B cell (primary cell): ENCODE results near the gene BTRC. TPM values are rescaled to one million over a fixed set of nuclear protein-coding genes. Genes with fewer than 3 reads are reported as not detected.

Source experiments
- ATAC-seq: fragments of 200-7000 bp; cut with Tn5 transposase; one replicate; pipeline ENCODE4 v1.10.0; 2021; ENCODE audit warnings: low read depth, mild to moderate bottlenecking, moderate number of reproducible peaks, moderate library complexity
- CTCF ChIA-PET: fragments of 350-600 bp; sonication (Branson Sonifier 250); formaldehyde crosslinking; loops from one replicate; lab custom pipeline; 2021; ENCODE audit warnings: antibody characterized with exemption, inconsistent platforms; lab: Charles Lee
- POLR2A ChIA-PET: fragments of 350-600 bp; sonication (Branson Sonifier 250); formaldehyde crosslinking; loops from one replicate; lab custom pipeline; 2021; ENCODE audit warnings: antibody characterized with exemption; lab: Charles Lee
- DNase-seq: peaks from one replicate; pipeline ENCODE4 v3.0.0; 2013
- H2AFZ ChIP-seq: 2 replicates; pipeline ENCODE4 v1.6.1; 2012; ENCODE audit warnings: mild to moderate bottlenecking, low read depth, low read length; ENCODE audit not compliant: insufficient read depth, poor library complexity, severe bottlenecking
- H3K27ac ChIP-seq, 2 donors: 1 replicate in 1 of 2; 2 replicates in 1 of 2; pipeline ENCODE4 v1.5.1; 2012 to 2013; ENCODE audit warnings: low read length in 2 of 2, mild to moderate bottlenecking in 2 of 2, moderate library complexity in 1 of 2
- H3K27me3 ChIP-seq, 4 experiments: fragments of 200-600 bp in 1 of 4; sonication (generic) in 1 of 4; replicated peaks in 1 of 4; 1 replicate in 2 of 4; 2 replicates in 2 of 4; pipeline versions ENCODE4 v1.6.1 to v1.7.0; 2013 to 2016; ENCODE audit warnings: low read length in 3 of 4, mild to moderate bottlenecking in 2 of 4, mixed read lengths in 1 of 4, moderate library complexity in 1 of 4; ENCODE audit not compliant: insufficient read depth in 4 of 4, control insufficient read depth in 3 of 4; ENCODE audit errors: control extremely low read depth in 1 of 4
- H3K36me3 ChIP-seq, 2 experiments: replicated peaks in 1 of 2; 1 replicate in 1 of 2; 2 replicates in 1 of 2; pipeline versions ENCODE4 v1.6.1 to v1.7.1; 2013; ENCODE audit warnings: low read length in 1 of 2; ENCODE audit not compliant: insufficient read depth in 2 of 2, control insufficient read depth in 1 of 2; ENCODE audit errors: control extremely low read depth in 1 of 2, extremely low read depth in 1 of 2
- H3K4me1 ChIP-seq, 2 donors: fragments of 200-600 bp in 1 of 2; sonication (generic) in 1 of 2; 1 replicate in 1 of 2; 2 replicates in 1 of 2; pipeline versions ENCODE4 v1.5.1 to v1.6.1; 2013 to 2017; ENCODE audit warnings: low read length in 2 of 2; ENCODE audit not compliant: control insufficient read depth in 2 of 2, insufficient read depth in 2 of 2
- H3K4me2 ChIP-seq: replicated peaks from 2 replicates; pipeline ENCODE3; 2012; ENCODE audit warnings: mild to moderate bottlenecking, low read depth, low read length; ENCODE audit not compliant: poor library complexity, severe bottlenecking
- H3K4me3 ChIP-seq, 5 experiments: fragments of 200-600 bp in 1 of 5; sonication (generic) in 1 of 5; 1 replicate in 3 of 5; 2 replicates in 2 of 5; pipeline versions ENCODE4 v1.5.1 to v1.7.0; 2011 to 2016; ENCODE audit warnings: low read length in 4 of 5, mild to moderate bottlenecking in 4 of 5, low read depth in 2 of 5, control low read depth in 1 of 5, moderate library complexity in 1 of 5; ENCODE audit not compliant: insufficient read depth in 1 of 5; ENCODE audit errors: control extremely low read depth in 1 of 5, extremely low read depth in 1 of 5
- H3K79me2 ChIP-seq: fragments of 200-600 bp; sonication (generic); one replicate; pipeline ENCODE4 v1.6.0; 2016; ENCODE audit warnings: low read length; ENCODE audit not compliant: control insufficient read depth, insufficient read depth
- H3K9ac ChIP-seq: fragments of 200-600 bp; sonication (generic); 2 replicates; pipeline ENCODE4 v1.6.1; 2017; ENCODE audit warnings: mild to moderate bottlenecking, low read length, moderate library complexity
- H3K9me3 ChIP-seq, 3 donors: one replicate each; pipeline versions ENCODE4 v1.6.1 to v1.7.1; 2013; ENCODE audit warnings: low read length in 2 of 3; ENCODE audit not compliant: control insufficient read depth in 2 of 3, insufficient read depth in 1 of 3; ENCODE audit errors: control extremely low read depth in 1 of 3
- H4K20me1 ChIP-seq: 2 replicates; pipeline ENCODE4 v1.6.0; 2012; ENCODE audit warnings: mild to moderate bottlenecking, low read length; ENCODE audit not compliant: insufficient read depth, control insufficient read depth, poor library complexity, severe bottlenecking
- H3K27ac Mint-ChIP-seq: one replicate; pipeline ENCODE4 v1.8.0; 2021; ENCODE audit warnings: mixed read lengths
- H3K27me3 Mint-ChIP-seq: one replicate; pipeline ENCODE4 v1.8.0; 2021; ENCODE audit warnings: mixed read lengths
- H3K4me1 Mint-ChIP-seq: one replicate; pipeline ENCODE4 v1.8.0; 2021; ENCODE audit warnings: mixed read lengths
- H3K4me3 Mint-ChIP-seq: one replicate; pipeline ENCODE4 v1.8.0; 2021; ENCODE audit warnings: mixed read lengths
- H3K9me3 Mint-ChIP-seq: one replicate; pipeline ENCODE4 v1.8.0; 2022; ENCODE audit warnings: mixed read lengths; ENCODE audit not compliant: insufficient read depth
- CTCF ChIP-seq: fragments of 200-600 bp; IDR thresholded peaks from one replicate; pipeline ENCODE4 v1.8.0; 2022; ENCODE audit warnings: antibody characterized with exemption, mild to moderate bottlenecking
- EZH2 ChIP-seq: IDR thresholded peaks from 2 replicates; pipeline ENCODE4 v1.6.1; 2012; ENCODE audit warnings: borderline replicate concordance, low read depth, mild to moderate bottlenecking, moderate library complexity, low read length; ENCODE audit not compliant: insufficient read depth, poor library complexity, severe bottlenecking
- WGBS: methylation state at CpG from one replicate; pipeline ENCODE4 v1.1.5; 2013; ENCODE audit warnings: missing lambda C conversion rate; ENCODE audit not compliant: insufficient coverage; 5-methylcytosine and 5-hydroxymethylcytosine counted together
- intact Hi-C: fragments of 100-400 bp; cut with micrococcal nuclease; formaldehyde crosslinking; loops from one replicate; pipeline ENCODE4 v1.10.0; 2022
- polyA plus RNA-seq: library from polyadenylated mRNA; depleted of rRNA; stranded (reverse); fragments of >200 nt; gene quantifications from 2 replicates; pipeline ENCODE4 v1.2.3, GENCODE V29; 2012
- total RNA-seq, 2 donors: library from RNA; stranded (reverse); fragments of 120-200 nt in 1 of 2; gene quantifications; 1 replicate in 1 of 2; 2 replicates in 1 of 2; pipeline versions ENCODE4 v1.2.3 to v1.2.4, GENCODE V29; 2013 to 2022

BTRC gene
- total and polyA plus RNA-seq, 2 donors (not counting 1 experiment from before 2014, with no cell fraction given), result 4.3 to 21.9 TPM

- Histone ChIP-seq H3K9ac (no peak overlapping the region), H4K20me1 (no peaks in the 10 kb centered on the region), H3K4me1 (no peaks in the 10 kb centered on the region), H3K4me3 (no peak overlapping the region), H3K27me3 (no peaks in the 10 kb centered on the region), H2AFZ (no peak overlapping the region), H3K79me2 (no peaks in the 10 kb centered on the region), H3K9me3 (no peaks in the 10 kb centered on the region), H3K36me3 (no peaks in the 10 kb centered on the region), H3K4me2 (no peak overlapping the region), H3K27ac (no peak overlapping the region)
- no peak for ATAC-seq
- Mint-ChIP-seq H3K4me1 (no peaks in the 10 kb centered on the region), H3K4me3 (no peak overlapping the region), H3K9me3 (no peaks in the 10 kb centered on the region), H3K27ac (no peak overlapping the region), H3K27me3 (no peaks in the 10 kb centered on the region)
- POLR2A ChIA-PET, result no interaction called here
- no peak for TF ChIP-seq CTCF
- TF ChIP-seq EZH2, result no peak
- CTCF ChIA-PET, result interaction anchor here (0.8 to 1.1 kb wide), 2 partner anchors 9 to 28 kb away, joined by 3 read pairs; no protein-coding TSS in a partner anchor
- no peak for DNase-seq
- intact Hi-C loops, result no loop called here
- 98% methylated on average over 7 of the region's 11 CpGs for WGBS
These were observed 153.1 kb downstream of the BTRC start for GRCh38 chr10:101506829-101507661.

DNA sequence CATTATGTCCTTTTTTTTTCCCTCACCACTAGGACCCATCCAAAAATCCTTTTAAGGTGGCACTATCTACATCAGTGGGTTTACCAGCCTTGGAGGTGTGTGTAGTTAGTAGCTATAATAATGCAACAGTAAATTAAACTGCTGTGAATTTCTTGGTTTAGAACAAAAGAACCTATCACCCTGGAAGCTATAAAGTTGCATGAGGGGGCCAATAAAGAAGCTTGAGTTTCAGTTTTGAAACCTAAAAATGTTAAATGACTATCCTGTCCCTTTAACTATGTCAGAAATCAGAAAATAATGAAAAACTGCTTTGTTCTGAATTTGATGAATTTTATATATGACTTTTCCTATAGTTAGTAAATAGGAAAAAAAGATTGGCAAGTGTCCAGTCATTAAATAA is 153.9 kb downstream of the BTRC start:
- TF ChIP-seq CTCF (no peak), EZH2 (no peak)
- no peak overlapping the region for H3K9ac ChIP-seq
- ChIA-PET POLR2A (no interaction called here), CTCF (interaction anchor here (0.8 kb wide), 1 partner anchor 8 kb away, joined by 3 read pairs; no protein-coding TSS in a partner anchor)
- intact Hi-C loops, result no loop called here
- no peak for ATAC-seq
- no peak overlapping the region for H3K4me3 ChIP-seq
- H3K79me2 ChIP-seq, result no peaks in the 10 kb centered on the region
- Mint-ChIP-seq H3K27ac (no peak overlapping the region), H3K4me1 (no peaks in the 10 kb centered on the region), H3K9me3 (no peaks in the 10 kb centered on the region), H3K4me3 (no peak overlapping the region), H3K27me3 (no peaks in the 10 kb centered on the region)
- no peak for DNase-seq
- no peaks in the 10 kb centered on the region for H4K20me1 ChIP-seq
- no peaks in the 10 kb centered on the region for H3K4me1 ChIP-seq
- no peak overlapping the region for H2AFZ ChIP-seq
- no peak overlapping the region for H3K27ac ChIP-seq
- no peak overlapping the region for H3K4me2 ChIP-seq
- H3K27me3 ChIP-seq, result no peaks in the 10 kb centered on the region
- H3K9me3 ChIP-seq, result no peaks in the 10 kb centered on the region
- H3K36me3 ChIP-seq, result no peaks in the 10 kb centered on the region
